Measurements from ENCODE around the gene TMEM255B.
"Not testable (repeated sequence)": the region's sequence is repeated elsewhere in the genome, so short reads cannot be mapped to it uniquely, and the experiment has no call there.

DNA sequence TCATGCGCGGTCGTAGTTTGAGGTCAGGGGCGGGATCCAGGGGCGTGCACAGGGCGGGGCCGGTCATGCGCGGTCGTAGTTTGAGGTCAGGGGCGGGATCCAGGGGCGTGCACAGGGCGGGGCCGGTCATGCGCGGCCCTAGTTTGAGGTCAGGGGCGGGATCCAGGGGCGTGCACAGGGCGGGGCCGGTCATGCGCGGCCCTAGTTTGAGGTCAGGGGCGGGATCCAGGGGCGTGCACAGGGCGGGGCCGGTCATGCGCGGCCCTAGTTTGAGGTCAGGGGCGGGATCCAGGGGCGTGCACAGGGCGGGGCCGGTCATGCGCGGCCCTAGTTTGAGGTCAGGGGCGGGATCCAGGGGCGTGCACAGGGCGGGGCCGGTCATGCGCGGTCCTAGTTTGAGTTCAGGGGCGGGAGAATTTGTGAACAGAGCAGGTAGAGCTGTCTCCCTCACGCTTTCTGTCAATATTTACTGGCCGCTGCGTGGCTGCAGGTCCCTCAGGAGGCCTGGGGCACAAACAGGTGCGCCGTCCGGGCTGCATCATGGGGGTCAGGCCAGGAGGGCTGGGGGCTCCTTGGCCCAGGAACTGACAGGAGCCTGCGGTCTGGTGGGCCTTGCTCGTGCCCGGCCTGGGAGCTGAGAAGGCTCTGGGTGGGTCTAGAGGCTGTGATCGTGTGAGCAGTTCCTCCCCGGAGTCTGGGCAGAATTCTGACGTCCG, 32.8 kb upstream of the TMEM255B start:
- TF ChIP-seq, protein P1, sequence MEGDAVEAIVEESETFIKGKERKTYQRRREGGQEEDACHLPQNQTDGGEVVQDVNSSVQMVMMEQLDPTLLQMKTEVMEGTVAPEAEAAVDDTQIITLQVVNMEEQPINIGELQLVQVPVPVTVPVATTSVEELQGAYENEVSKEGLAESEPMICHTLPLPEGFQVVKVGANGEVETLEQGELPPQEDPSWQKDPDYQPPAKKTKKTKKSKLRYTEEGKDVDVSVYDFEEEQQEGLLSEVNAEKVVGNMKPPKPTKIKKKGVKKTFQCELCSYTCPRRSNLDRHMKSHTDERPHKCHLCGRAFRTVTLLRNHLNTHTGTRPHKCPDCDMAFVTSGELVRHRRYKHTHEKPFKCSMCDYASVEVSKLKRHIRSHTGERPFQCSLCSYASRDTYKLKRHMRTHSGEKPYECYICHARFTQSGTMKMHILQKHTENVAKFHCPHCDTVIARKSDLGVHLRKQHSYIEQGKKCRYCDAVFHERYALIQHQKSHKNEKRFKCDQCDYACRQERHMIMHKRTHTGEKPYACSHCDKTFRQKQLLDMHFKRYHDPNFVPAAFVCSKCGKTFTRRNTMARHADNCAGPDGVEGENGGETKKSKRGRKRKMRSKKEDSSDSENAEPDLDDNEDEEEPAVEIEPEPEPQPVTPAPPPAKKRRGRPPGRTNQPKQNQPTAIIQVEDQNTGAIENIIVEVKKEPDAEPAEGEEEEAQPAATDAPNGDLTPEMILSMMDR (conservative IDR thresholded peaks at IDR 0.05), result not testable (repeated sequence)
- not testable (repeated sequence) for TF ChIP-seq ZFX (IDR thresholded peaks at IDR 0.05)
